Measurements from ENCODE around the gene NAA60. TPM values are rescaled to one million over a fixed set of nuclear protein-coding genes. Genes with fewer than 3 reads are reported as not detected.

The NAA60 gene
- total and polyA plus RNA-seq, 9 donors: 8.2 to 37.8 (median 32.3) TPM

GRCh38 chr16:3434373-3434772 is 9.1 kb upstream of the NAA60 start:
- Histone ChIP-seq H3K27ac (ENCODE audit: low read length) (no peak overlapping the region), H3K36me3 (ENCODE audit: control insufficient read depth, insufficient read depth, low read length) (peaks cover 7% of the 10 kb centered on the region)
- no peak for DNase-seq

GRCh38 chr16:3439637-3440036 is 3.8 kb upstream of the NAA60 start:
- no peak for DNase-seq
- peaks cover 7% of the 10 kb centered on the region for H3K4me1 ChIP-seq (ENCODE audit: control insufficient read depth, insufficient read depth, low read length)
- WGBS (ENCODE audit: insufficient coverage): no CpG with 5 or more reads among the region's 4 CpGs

More at GRCh38 chr16:3434373-3434772, 9.1 kb upstream of the NAA60 start:
- H3K27me3 ChIP-seq (ENCODE audit: control insufficient read depth, insufficient read depth, low read length): peaks cover 3% of the 10 kb centered on the region
- no peak overlapping the region for H3K4me3 ChIP-seq (ENCODE audit: low read length)
- peaks cover 10% of the 10 kb centered on the region for H3K9me3 ChIP-seq (replicated peaks; ENCODE audit: control insufficient read depth, low read depth, low read length)
- no peaks in the 10 kb centered on the region for H3K4me1 ChIP-seq (ENCODE audit: control insufficient read depth, insufficient read depth, low read length)

GRCh38 chr16:3444032-3444388 is 530 bp downstream of the NAA60 start:
- H3K4me3 ChIP-seq (ENCODE audit: low read length): peak overlapping the region; percentile 73
- DNase-seq: peak; percentile 50
- peaks cover 7% of the 10 kb centered on the region for H3K4me1 ChIP-seq (ENCODE audit: control insufficient read depth, insufficient read depth, low read length)
- peaks cover 15% of the 10 kb centered on the region for H3K9me3 ChIP-seq (replicated peaks; ENCODE audit: control insufficient read depth, low read depth, low read length)
- H3K36me3 ChIP-seq (ENCODE audit: control insufficient read depth, insufficient read depth, low read length): peaks cover 18% of the 10 kb centered on the region
- WGBS (ENCODE audit: insufficient coverage): 48% methylated on average over 6 of the region's 10 CpGs
- no peaks in the 10 kb centered on the region for H3K27me3 ChIP-seq (ENCODE audit: control insufficient read depth, insufficient read depth, low read length)
- H3K27ac ChIP-seq (ENCODE audit: low read length): peak overlapping the region; percentile 90

More at GRCh38 chr16:3439637-3440036, 3.8 kb upstream of the NAA60 start:
- Histone ChIP-seq H3K4me3 (ENCODE audit: low read length) (no peak overlapping the region), H3K27me3 (ENCODE audit: control insufficient read depth, insufficient read depth, low read length) (peaks cover 3% of the 10 kb centered on the region), H3K27ac (ENCODE audit: low read length) (no peak overlapping the region), H3K9me3 (replicated peaks; ENCODE audit: control insufficient read depth, low read depth, low read length) (peaks cover 15% of the 10 kb centered on the region), H3K36me3 (ENCODE audit: control insufficient read depth, insufficient read depth, low read length) (peaks cover 8% of the 10 kb centered on the region)

- Histone ChIP-seq H3K36me3 (ENCODE audit: control insufficient read depth, insufficient read depth, low read length) (peaks cover 2% of the 10 kb centered on the region), H3K27ac (ENCODE audit: low read length) (no peak overlapping the region), H3K4me3 (ENCODE audit: low read length) (no peak overlapping the region), H3K9me3 (replicated peaks; ENCODE audit: control insufficient read depth, low read depth, low read length) (no peaks in the 10 kb centered on the region), H3K4me1 (ENCODE audit: control insufficient read depth, insufficient read depth, low read length) (peaks cover 24% of the 10 kb centered on the region), H3K27me3 (ENCODE audit: control insufficient read depth, insufficient read depth, low read length) (no peaks in the 10 kb centered on the region)
- no peak for DNase-seq
- 79% methylated on average over 4 of the region's 5 CpGs for WGBS (ENCODE audit: insufficient coverage)
Observed at GRCh38 chr16:3454093-3454492, 10.6 kb downstream of the NAA60 start.

GRCh38 chr16:3454631-3455147 is 11.2 kb downstream of the NAA60 start:
- peaks cover 2% of the 10 kb centered on the region for H3K36me3 ChIP-seq (ENCODE audit: control insufficient read depth, insufficient read depth, low read length)
- WGBS (ENCODE audit: insufficient coverage): no CpG with 5 or more reads among the region's 10 CpGs
- no peak for DNase-seq
- peaks cover 30% of the 10 kb centered on the region for H3K4me1 ChIP-seq (ENCODE audit: control insufficient read depth, insufficient read depth, low read length)
- no peaks in the 10 kb centered on the region for H3K27me3 ChIP-seq (ENCODE audit: control insufficient read depth, insufficient read depth, low read length)
- H3K27ac ChIP-seq (ENCODE audit: low read length): no peak overlapping the region
- H3K9me3 ChIP-seq (replicated peaks; ENCODE audit: control insufficient read depth, low read depth, low read length): no peaks in the 10 kb centered on the region
- no peak overlapping the region for H3K4me3 ChIP-seq (ENCODE audit: low read length)

DNA sequence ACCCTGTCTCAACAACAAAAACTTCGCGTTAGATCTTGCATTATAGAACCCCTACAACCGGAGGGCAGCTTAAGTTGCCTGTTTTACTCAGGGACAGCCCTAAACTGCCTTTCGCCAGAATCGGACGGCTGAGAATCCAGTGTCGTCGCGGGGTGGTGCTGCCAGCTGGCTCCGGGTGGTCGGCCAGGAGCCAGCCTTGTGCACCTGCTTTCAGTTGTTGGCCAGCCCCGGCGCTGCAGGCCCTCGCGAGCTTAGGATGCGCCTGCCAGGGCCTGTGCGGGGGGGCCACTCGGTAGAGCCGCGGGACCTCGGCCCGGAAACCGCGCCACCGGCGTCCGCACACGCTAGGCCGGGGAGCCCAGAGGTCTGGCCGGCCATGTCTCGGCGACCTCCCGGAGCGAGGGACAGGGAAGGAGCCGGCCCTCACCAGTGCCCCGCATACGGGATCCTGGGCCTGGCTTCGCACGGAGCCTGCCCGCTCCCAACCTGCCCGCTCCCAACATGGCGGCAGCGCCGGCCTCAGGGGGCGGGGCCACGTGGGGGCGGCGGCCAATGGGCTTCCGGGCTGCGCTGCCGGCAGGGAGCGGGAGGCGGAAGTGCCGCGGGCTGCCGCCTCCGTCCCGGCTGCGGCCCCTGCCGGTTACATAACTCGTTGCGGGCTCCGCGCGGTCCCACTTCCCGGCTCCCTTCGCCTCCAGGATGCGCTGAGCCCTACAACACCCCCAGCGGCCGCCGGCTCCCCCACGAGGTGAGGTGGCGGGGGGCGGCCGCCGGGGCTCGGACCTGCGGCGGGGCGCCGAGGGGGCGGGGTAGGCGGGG is 14.2 kb downstream of the NAA60 start:
- WGBS (ENCODE audit: insufficient coverage): under 1% methylated on average over 76 of the region's 83 CpGs
- DNase-seq: peak; percentile 96
- Histone ChIP-seq H3K36me3 (ENCODE audit: control insufficient read depth, insufficient read depth, low read length) (no peaks in the 10 kb centered on the region), H3K4me1 (ENCODE audit: control insufficient read depth, insufficient read depth, low read length) (peaks cover 47% of the 10 kb centered on the region), H3K9me3 (replicated peaks; ENCODE audit: control insufficient read depth, low read depth, low read length) (no peaks in the 10 kb centered on the region), H3K4me3 (ENCODE audit: low read length) (peak overlapping the region; percentile 62), H3K27me3 (ENCODE audit: control insufficient read depth, insufficient read depth, low read length) (no peaks in the 10 kb centered on the region), H3K27ac (ENCODE audit: low read length) (peak overlapping the region; percentile 86)

DNA sequence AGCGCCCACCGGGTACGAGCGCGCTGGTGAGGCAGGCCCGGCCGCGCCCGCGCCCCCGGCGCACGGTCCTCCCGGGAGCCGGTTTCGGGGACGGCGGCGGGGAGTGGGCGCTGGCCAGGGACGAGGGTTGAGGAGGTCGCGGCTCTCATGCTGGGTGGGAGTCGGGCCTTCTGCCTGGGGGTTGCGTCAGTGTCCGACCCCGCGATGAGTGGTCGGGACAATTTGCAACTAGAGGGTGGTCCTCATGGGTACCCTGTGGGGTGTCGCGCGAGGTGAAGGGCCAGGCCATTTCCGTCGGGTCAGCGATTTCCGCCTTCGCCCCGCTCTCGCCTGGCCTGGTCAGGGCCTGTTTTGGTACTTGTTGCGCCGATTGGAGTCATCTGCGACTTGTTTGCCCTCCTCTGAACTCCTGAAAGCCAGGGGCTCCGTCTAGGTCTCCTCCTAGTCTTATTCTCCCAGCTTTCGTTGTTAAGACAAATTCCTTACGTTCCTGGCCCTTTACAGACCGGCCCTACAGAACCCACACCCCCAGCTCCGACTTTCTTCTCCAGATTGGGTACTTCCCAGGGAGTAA is 14.9 kb downstream of the NAA60 start:
- Histone ChIP-seq H3K27ac (ENCODE audit: low read length) (peak overlapping the region; percentile 85), H3K27me3 (ENCODE audit: control insufficient read depth, insufficient read depth, low read length) (no peaks in the 10 kb centered on the region), H3K36me3 (ENCODE audit: control insufficient read depth, insufficient read depth, low read length) (no peaks in the 10 kb centered on the region), H3K4me3 (ENCODE audit: low read length) (peak overlapping the region; percentile 62), H3K9me3 (replicated peaks; ENCODE audit: control insufficient read depth, low read depth, low read length) (no peaks in the 10 kb centered on the region), H3K4me1 (ENCODE audit: control insufficient read depth, insufficient read depth, low read length) (peaks cover 47% of the 10 kb centered on the region)
- peak; percentile 48 for DNase-seq
- WGBS (ENCODE audit: insufficient coverage): under 1% methylated on average over 41 of the region's 47 CpGs

- no peaks in the 10 kb centered on the region for H3K27me3 ChIP-seq (ENCODE audit: control insufficient read depth, insufficient read depth, low read length)
- no peaks in the 10 kb centered on the region for H3K9me3 ChIP-seq (replicated peaks; ENCODE audit: control insufficient read depth, low read depth, low read length)
- 10% methylated on average over 7 of the region's 10 CpGs for WGBS (ENCODE audit: insufficient coverage)
- peak overlapping the region; percentile 85 for H3K27ac ChIP-seq (ENCODE audit: low read length)
- peaks cover 48% of the 10 kb centered on the region for H3K4me1 ChIP-seq (ENCODE audit: control insufficient read depth, insufficient read depth, low read length)
- no peaks in the 10 kb centered on the region for H3K36me3 ChIP-seq (ENCODE audit: control insufficient read depth, insufficient read depth, low read length)
- peak overlapping the region; percentile 62 for H3K4me3 ChIP-seq (ENCODE audit: low read length)
- no peak for DNase-seq
Observed at GRCh38 chr16:3458852-3459361, 15.4 kb downstream of the NAA60 start.

GRCh38 chr16:3459401-3460090 is 16.1 kb downstream of the NAA60 start:
- no peaks in the 10 kb centered on the region for H3K9me3 ChIP-seq (replicated peaks; ENCODE audit: control insufficient read depth, low read depth, low read length)
- peaks cover 54% of the 10 kb centered on the region for H3K4me1 ChIP-seq (ENCODE audit: control insufficient read depth, insufficient read depth, low read length)
- H3K27ac ChIP-seq (ENCODE audit: low read length): peak overlapping the region; percentile 85
- H3K4me3 ChIP-seq (ENCODE audit: low read length): peak overlapping the region; percentile 62
- no peaks in the 10 kb centered on the region for H3K27me3 ChIP-seq (ENCODE audit: control insufficient read depth, insufficient read depth, low read length)
- 62% methylated on average over 8 of the region's 9 CpGs for WGBS (ENCODE audit: insufficient coverage)
- DNase-seq: no peak
- no peaks in the 10 kb centered on the region for H3K36me3 ChIP-seq (ENCODE audit: control insufficient read depth, insufficient read depth, low read length)

- Histone ChIP-seq H3K27ac (ENCODE audit: low read length) (peak overlapping the region; percentile 42), H3K9me3 (replicated peaks; ENCODE audit: control insufficient read depth, low read depth, low read length) (no peaks in the 10 kb centered on the region), H3K4me3 (ENCODE audit: low read length) (no peak overlapping the region), H3K4me1 (ENCODE audit: control insufficient read depth, insufficient read depth, low read length) (peaks cover 56% of the 10 kb centered on the region), H3K36me3 (ENCODE audit: control insufficient read depth, insufficient read depth, low read length) (no peaks in the 10 kb centered on the region), H3K27me3 (ENCODE audit: control insufficient read depth, insufficient read depth, low read length) (no peaks in the 10 kb centered on the region)
- no CpG with 5 or more reads among the region's 7 CpGs for WGBS (ENCODE audit: insufficient coverage)
- no peak for DNase-seq
Observed at GRCh38 chr16:3460121-3460520, 16.6 kb downstream of the NAA60 start.

Data from muscle of leg (tissue), 11 donors.